LNCaP clone FGC (cell line): Measurements from ENCODE around the gene COLQ.

Experiments used
- DNase-seq: peaks from one replicate; pipeline ENCODE4 v3.0.0-alpha.2; 2011; ENCODE audit warnings: low read depth
- H3K4me3 ChIP-seq: 2 replicates; pipeline ENCODE4 v1.5.1; 2011; ENCODE audit warnings: mild to moderate bottlenecking, low read depth, low read length, control low read depth
- CTCF ChIP-seq: IDR thresholded peaks from 2 replicates; pipeline ENCODE4 v1.5.1; 2012; ENCODE audit warnings: mild to moderate bottlenecking; ENCODE audit not compliant: control insufficient read depth, insufficient read depth; ENCODE audit errors: extremely low read depth

COLQ gene

GRCh38 chr3:15522016-15522415, 510 bp upstream of the COLQ start:
- no peak overlapping the region for H3K4me3 ChIP-seq
- DNase-seq = no peak
- no peak for TF ChIP-seq CTCF

- no peak for TF ChIP-seq CTCF
- no peak overlapping the region for H3K4me3 ChIP-seq
- no peak for DNase-seq
These were observed 518 bp downstream of the COLQ start for GRCh38 chr3:15520804-15521572.

- no peak for TF ChIP-seq CTCF
- DNase-seq = no peak
- no peak overlapping the region for H3K4me3 ChIP-seq
These were observed 1.3 kb downstream of the COLQ start for GRCh38 chr3:15520185-15520584.

GRCh38 chr3:15519096-15519495, 2.4 kb downstream of the COLQ start:
- no peak for DNase-seq
- no peak for TF ChIP-seq CTCF
- H3K4me3 ChIP-seq = no peak overlapping the region

- DNase-seq = no peak
- TF ChIP-seq CTCF = no peak
- H3K4me3 ChIP-seq = no peak overlapping the region
These were observed 6.7 kb downstream of the COLQ start for GRCh38 chr3:15514663-15515340.

- no peak overlapping the region for H3K4me3 ChIP-seq
- no peak for DNase-seq
- TF ChIP-seq CTCF = no peak
These were observed 7.5 kb downstream of the COLQ start for GRCh38 chr3:15513810-15514662.
